ENCODE data around the gene TTC7B.
"Not testable (repeated sequence)": the region's sequence is repeated elsewhere in the genome, so short reads cannot be mapped to it uniquely, and the experiment has no call there.

TTC7B gene

GRCh38 chr14:90815822-90816662, at the start of gene TTC7B:
TTC7B (minus strand) TSS chr14:90816430; CDS start chr14:90816295, 135 bp downstream.
- DNase-seq (ENCODE audit: low read depth) = no peak

- DNase-seq (ENCODE audit: low read depth) = no peak
These were observed 48.5 kb upstream of the TTC7B start for GRCh38 chr14:90864741-90865140.

GRCh38 chr14:90858511-90858910, 42.3 kb upstream of the TTC7B start:
- no peak for DNase-seq (ENCODE audit: low read depth)

DNA sequence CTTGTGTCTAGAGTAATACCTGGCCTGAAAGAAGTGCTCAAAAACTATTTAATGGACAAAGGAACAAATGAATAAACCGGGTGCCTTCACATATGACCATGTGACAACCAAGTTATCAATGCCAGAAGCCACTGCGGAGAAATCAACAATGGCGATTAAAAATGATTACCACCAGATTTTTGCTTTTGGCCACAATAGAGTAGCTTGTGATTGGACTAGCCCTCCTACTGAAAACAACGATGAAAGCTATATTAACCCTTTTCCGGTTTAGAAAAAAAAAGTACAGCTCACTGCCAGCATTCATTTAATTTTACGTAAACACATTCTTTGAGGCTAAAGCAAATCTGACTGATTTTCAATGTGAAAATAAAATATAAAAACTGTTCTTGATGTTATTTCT, 41.6 kb upstream of the TTC7B start:
- DNase-seq (ENCODE audit: low read depth) = no peak

DNA sequence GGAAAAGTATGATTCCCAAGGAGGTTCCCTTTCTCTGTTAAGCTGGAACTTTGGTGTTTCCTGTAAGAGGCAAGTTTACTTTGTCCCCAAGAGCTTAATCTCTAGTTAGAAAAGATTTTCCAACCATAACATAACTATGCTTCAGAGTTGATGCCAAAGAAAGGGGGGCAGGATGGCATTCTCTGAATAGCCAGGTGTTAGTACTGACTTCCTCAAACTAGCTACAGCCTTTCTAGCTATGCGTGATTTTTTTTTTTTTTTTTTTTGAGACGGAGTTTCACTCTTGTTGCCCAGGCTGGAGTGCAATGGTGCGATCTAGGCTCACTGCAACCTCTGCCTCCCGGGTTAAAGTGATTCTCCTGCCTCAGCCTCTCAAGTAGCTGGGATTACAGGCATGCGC, 39.9 kb upstream of the TTC7B start:
- not testable (repeated sequence) for DNase-seq (ENCODE audit: low read depth)

DNA sequence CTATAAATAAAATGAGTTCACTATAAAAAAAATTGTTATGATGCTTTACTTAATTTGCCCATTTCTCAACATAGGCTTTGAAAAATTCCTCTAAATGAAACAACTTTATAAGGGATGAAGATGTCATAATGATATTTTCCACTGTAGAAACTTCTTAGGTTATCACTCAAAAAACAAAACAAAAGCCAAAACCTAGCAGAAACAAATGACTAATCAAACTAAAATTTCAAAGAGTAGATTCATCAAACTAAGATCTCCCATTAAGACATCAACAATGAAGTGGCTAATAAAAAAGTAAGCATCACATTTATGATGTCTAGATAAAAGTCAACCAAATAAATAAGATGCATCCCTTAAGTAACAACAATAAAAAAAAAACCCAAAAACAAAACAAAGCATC, 36.9 kb upstream of the TTC7B start:
- no peak for DNase-seq (ENCODE audit: low read depth)

GRCh38 chr14:90851327-90852036, 35.3 kb upstream of the TTC7B start:
- no peak for DNase-seq (ENCODE audit: low read depth)

DNA sequence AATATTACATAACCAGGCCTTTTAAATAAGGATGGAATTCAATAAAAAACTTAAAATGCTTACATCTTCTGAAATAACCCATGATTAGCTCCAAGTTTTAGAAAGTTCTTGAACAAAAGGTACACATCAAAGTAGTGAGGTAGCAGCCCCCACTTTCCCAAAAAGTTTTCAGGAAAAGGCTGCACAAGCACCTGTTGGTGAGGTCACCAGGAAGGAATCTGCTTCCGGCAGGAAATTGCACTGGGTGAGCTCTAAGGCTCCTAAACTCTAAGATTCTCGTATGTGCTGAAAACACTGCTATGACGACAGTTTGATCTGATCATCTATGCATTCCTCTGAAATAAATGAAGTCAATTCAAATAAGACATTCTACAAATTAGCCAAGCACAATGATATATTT, 34.3 kb upstream of the TTC7B start:
- peak; percentile 25 for DNase-seq (ENCODE audit: low read depth)

GRCh38 chr14:90849787-90850444, 33.7 kb upstream of the TTC7B start:
- DNase-seq (ENCODE audit: low read depth) = no peak

- no peak for DNase-seq (ENCODE audit: low read depth)
These were observed 32.9 kb upstream of the TTC7B start for GRCh38 chr14:90848944-90849731.

GRCh38 chr14:90846511-90846910, 30.3 kb upstream of the TTC7B start:
- peak; percentile 26 for DNase-seq (ENCODE audit: low read depth)

- no peak for DNase-seq (ENCODE audit: low read depth)
These were observed 28.1 kb upstream of the TTC7B start for GRCh38 chr14:90844321-90844720.

DNA sequence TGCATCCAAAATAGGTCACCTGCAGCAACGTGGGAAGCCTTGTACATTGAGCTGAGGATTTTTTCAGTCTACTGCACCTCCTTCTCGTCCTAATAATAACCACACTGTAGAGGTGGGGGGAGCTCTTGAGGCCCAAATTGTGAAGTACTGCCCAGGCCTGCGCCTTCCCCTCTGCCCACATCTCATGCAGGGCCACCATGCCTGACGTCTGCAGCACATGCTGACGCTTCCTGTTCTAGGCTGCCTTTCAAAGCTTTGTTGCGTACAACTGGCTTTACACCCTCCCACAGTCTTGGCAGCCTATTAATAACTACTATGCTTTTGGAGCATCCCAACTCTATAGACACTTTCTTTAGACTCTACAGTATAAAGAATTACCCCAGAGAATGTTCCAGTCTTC, 26.5 kb upstream of the TTC7B start:
- no peak for DNase-seq (ENCODE audit: low read depth)

DNA sequence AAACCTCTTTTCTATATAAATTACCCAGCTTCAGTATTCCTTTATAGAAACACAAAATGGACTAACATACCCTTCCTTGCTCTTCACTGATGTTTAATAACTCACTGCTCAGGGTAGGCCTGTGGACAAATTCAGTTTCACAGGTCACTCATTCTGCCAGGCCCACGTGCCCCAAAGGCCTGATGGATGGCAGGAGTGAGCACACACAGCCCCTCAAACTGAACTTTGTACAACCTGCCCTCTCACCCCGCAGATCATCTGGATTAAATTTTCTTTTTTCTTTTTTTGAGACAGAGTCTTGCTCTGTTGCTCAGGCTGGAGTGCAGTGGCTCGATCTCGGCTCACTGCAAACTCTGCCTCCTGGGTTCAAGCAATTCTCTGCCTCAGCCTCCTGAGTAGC, 24.4 kb upstream of the TTC7B start:
- not testable (repeated sequence) for DNase-seq (ENCODE audit: low read depth)

DNA sequence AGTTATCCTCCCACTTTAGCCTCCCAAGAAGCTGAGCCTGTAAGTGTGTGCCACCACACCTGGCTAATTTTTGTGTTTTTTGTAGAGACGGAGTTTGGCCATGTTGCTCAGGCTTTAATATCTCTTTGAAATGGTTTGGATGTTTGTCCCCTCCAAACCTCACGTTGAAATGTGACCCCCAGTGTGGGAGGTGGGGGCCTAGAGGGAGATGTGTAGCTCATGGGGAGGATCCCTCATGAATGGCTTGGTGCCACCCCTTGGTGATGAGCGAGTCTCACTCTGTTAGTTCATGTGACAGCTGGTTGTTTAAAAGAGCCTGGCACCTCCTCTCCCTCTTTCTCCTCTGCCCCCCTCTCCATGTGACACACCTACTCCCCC, 23.6 kb upstream of the TTC7B start:
- DNase-seq (ENCODE audit: low read depth) = no peak

DNA sequence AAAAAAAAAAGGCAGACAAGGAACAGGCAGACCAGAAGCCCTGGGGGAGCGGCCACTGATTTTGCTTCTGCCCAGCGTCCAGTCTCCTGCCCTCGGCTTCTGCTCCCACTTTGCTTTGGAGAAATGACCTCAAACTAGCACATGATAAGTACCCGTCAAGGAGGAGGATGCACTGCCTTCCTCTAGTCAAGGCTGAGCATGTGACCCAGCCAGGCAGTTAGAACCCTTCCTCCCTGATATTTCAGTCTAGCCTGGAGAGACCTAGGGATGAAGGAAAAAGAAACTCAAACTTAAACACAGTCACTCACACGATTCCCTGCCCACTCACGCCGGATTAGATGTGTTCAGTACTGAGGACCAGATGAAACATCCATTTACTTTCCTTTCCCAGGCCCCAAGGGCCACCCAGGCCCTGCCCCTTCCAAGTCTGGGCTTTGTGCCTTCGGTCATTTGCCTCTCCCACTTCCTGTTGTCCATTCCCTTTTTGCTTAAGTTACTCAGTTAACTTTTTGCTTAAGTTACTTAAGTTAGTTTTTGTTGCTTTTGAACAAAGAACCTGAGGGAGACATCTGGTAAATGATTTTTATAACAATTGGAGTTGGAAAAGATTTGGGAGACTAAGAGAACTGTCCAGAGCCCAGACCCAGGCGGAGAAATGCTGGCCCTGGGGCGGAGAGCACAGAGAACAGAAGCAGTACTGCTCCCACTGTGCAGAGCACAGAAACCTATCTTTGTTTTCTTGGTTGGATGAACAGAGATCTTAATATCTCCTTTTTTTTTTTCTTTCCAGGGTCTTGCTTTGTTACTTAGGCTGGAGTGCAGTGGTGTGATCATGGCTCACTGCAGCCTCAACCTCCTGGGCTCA, 23.0 kb upstream of the TTC7B start:
- DNase-seq (ENCODE audit: low read depth) = no peak

- DNase-seq (ENCODE audit: low read depth) = not testable (repeated sequence)
These were observed 22.3 kb upstream of the TTC7B start for GRCh38 chr14:90838531-90838930.

GRCh38 chr14:90837355-90837754, 21.1 kb upstream of the TTC7B start:
- DNase-seq (ENCODE audit: low read depth) = no peak

GRCh38 chr14:90836692-90837063, 20.4 kb upstream of the TTC7B start:
- no peak for DNase-seq (ENCODE audit: low read depth)

- no peak for DNase-seq (ENCODE audit: low read depth)
These were observed 15.6 kb upstream of the TTC7B start for GRCh38 chr14:90831821-90832220.

Measured in HS-5 (cell line).